RWPE1 (cell line): Measurements from ENCODE around the gene ZNF451.

Experiments
- CTCF ChIA-PET: fragments of 350-600 bp; sonication (Branson Sonifier 250); formaldehyde crosslinking; extraction: SDS; loops from one replicate; lab custom pipeline; 2021; lab: Yijun Ruan, JAX
- POLR2A ChIA-PET: fragments of 400-600 bp; formaldehyde crosslinking; extraction: SDS; loops from one replicate; lab custom pipeline; 2020; ENCODE audit warnings: antibody characterized with exemption; ENCODE audit not compliant: low non-redundant PET; lab: Yijun Ruan, JAX
- DNase-seq: peaks from one replicate; pipeline ENCODE4 v3.0.0; 2012; ENCODE audit warnings: low spot score
- H3K27ac ChIP-seq: fragments of 450-650 bp; 2 replicates; pipeline ENCODE4 v1.5.1; 2017
- TF ChIP-seq, protein P1 (sequence below): fragments of 450-650 bp; conservative IDR thresholded peaks from 2 replicates; pipeline ENCODE4 v1.5.1; 2017; ENCODE audit warnings: low read depth, mild to moderate bottlenecking

Gene ZNF451

DNA sequence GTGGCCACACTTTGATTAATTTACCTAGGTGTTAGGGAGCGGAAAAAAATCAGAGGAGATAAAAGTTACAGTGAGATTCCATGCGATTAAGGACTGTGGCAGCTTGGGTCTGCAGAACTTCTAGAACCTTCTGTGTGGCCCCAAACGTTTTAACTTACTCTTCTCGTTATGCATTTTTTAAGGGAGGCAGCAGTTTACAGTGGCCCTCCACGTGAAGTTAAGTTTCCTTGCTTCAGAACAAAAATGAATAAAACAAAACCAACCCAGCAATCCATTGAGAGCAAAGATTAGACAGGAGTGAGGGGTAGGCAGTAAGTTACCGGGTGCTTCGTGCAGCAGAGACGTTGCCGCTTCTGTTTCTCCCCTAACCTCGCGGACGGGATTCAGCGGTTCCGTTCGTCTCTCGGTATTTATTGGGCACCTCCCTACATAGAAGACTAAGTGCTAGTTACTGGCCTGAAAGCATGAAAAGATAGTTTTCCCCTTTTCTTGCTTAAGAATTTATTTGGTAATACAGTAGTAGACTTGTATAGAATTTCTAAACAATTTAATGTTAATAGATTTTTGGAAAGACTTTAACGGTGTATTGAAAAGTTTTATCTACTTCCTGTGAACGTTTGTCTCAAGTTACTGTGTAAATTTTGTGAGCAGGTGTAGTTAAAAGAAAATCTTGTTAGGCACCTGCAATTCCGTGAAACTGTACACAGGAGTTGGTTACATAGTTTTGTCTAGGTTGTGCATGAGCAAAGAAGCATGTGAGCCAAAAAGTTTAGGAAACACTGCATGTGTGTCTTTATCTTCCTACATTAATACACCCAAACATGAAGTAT is 83.3 kb downstream of the ZNF451 start:
- peak; percentile 40 for DNase-seq
- TF ChIP-seq, protein P1, sequence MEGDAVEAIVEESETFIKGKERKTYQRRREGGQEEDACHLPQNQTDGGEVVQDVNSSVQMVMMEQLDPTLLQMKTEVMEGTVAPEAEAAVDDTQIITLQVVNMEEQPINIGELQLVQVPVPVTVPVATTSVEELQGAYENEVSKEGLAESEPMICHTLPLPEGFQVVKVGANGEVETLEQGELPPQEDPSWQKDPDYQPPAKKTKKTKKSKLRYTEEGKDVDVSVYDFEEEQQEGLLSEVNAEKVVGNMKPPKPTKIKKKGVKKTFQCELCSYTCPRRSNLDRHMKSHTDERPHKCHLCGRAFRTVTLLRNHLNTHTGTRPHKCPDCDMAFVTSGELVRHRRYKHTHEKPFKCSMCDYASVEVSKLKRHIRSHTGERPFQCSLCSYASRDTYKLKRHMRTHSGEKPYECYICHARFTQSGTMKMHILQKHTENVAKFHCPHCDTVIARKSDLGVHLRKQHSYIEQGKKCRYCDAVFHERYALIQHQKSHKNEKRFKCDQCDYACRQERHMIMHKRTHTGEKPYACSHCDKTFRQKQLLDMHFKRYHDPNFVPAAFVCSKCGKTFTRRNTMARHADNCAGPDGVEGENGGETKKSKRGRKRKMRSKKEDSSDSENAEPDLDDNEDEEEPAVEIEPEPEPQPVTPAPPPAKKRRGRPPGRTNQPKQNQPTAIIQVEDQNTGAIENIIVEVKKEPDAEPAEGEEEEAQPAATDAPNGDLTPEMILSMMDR = no peak
- ChIA-PET POLR2A (no interaction called here), CTCF (interaction anchor here (0.7 to 0.8 kb wide), 2 partner anchors 48 to 269 kb away, joined by 3 to 5 read pairs; no protein-coding TSS in a partner anchor)
- peak overlapping the region; percentile 89 for H3K27ac ChIP-seq

DNA sequence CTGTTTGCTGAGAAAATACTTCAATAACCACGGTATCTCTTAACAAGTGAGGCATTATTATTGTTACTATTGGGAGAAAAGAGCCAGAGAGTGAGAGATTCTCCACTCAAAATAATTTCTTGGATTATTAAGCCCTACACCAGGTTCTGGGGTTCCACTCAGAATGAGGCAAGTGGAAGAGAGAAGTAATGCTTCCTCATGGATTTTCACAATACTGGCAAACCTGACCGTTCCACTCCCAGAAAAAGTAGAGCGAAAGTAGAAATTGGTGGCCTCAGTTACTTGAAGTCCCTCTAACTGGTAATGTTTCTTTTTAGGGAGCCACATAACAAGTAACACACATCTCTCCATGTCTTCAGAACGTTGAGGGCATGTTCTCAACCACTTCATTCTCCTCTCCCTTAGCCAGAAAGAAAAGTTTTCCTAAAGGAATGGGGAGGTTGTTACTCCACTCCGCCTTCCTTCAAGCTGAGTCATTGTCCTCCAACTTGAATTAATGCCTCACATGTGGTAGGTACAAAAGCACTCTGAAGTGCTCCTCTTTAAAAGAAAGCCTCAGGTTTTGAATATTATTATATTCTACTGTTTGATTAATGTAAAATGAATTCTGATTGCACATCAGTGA is 84.0 kb downstream of the ZNF451 start:
- no peak overlapping the region for H3K27ac ChIP-seq
- ChIA-PET CTCF (interaction anchor here (0.6 kb wide), 1 partner anchor 271 kb away, joined by 4 read pairs; no protein-coding TSS in a partner anchor), POLR2A (no interaction called here)
- peak; percentile 59 for DNase-seq
- TF ChIP-seq, protein P1 = no peak

DNA sequence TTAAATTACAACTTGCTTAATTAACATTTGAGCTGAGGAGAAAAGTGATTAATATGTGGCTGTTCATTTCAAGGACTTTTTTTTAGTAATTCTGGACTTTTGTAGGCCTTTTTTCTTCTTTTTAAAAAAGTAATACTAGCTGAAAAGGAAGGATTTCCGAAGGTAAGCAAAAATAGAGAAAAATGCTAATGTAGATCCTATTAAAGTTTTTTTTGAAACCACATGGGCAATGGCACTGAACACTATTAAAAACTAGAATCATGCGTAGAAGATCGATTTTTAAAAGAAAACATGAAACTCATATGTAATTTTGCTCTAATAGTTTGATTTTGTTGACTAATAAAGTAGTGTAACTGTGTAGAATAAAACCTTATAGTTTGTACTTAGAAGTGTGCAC is 84.5 kb downstream of the ZNF451 start:
- H3K27ac ChIP-seq = no peak overlapping the region
- no peak for DNase-seq
- CTCF ChIA-PET = interaction anchor here (0.6 kb wide), 1 partner anchor 272 kb away, joined by 4 read pairs; no protein-coding TSS in a partner anchor
- POLR2A ChIA-PET = no interaction called here
- TF ChIP-seq, protein P1 = no peak

DNA sequence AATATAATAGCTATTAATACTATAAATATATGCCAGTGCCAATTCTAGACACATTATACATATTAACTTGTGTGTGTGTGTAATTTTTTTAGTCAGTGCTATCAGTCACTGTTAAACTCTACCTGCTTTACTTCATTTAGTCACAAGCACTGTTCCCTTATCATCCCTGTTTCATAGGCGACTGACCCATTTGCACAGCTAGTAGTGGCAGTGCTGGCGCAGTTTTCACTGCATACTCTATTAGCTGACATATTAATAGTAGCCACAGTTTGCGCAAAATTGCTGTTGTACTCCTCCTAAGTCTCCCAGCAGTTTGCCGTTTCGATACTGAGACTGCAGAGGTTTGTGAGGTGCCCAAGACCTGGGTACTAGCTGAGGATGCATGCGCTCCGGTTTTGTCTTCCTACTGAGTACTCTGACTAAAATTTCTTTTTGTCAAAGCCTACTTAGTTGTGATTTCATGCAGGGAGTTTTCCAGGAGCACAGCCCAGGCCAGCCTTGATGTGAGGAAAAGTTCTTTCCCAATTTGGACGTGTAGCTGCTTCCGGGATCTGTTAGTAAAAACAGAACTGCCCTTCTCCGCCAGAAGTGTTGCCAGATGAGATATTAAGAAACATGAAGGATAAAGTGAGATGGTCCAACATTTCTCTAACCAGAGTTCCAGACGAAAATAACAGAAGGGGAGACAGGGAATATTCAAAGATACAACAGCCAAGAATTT is 87.7 kb downstream of the ZNF451 start:
- DNase-seq = no peak
- CTCF ChIA-PET = no interaction called here
- H3K27ac ChIP-seq = no peak overlapping the region
- TF ChIP-seq, protein P1 = no peak
- POLR2A ChIA-PET = no interaction called here

DNA sequence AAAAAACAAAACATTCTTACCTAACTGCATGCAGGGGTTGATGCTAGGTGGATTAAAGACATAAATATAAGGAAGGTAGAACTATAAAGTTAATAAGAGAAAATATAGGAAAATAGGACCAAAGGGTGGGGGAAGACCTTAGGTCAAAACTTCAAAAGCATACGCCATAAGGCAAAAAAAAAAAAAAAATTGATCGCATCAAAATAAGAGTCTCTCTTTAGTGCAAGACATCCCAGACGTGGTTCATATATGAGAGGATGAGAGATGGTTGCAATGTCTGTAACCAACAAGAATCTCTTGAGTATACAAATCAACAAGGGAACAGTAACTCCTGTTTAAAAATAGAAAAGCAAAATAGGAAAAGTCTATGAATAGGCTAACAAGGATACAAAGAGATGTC is 90.6 kb downstream of the ZNF451 start:
- TF ChIP-seq, protein P1 = no peak
- H3K27ac ChIP-seq = no peak overlapping the region
- ChIA-PET CTCF (no interaction called here), POLR2A (no interaction called here)
- no peak for DNase-seq

DNA sequence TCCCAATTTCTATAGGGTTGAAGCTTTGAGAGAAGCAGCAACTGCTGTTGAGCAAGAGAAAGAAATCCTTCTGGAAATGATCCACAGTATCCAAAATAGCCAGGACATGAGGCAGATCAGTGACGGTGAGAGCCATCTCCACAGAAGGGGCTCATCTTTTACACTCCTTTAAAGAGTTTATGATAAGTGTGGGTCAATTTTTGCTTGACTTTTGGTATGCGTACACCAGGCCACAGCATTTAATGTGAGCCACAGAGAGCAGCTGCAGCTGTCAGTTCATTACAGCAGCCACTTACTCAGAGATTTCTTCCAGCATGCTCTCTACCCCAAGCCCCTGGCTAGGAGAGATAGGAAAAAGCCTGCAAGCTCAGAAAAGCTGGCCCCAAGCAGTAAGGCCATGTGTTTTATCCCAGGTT is 92.0 kb downstream of the ZNF451 start:
- CTCF ChIA-PET = no interaction called here
- POLR2A ChIA-PET = no interaction called here
- no peak for DNase-seq
- TF ChIP-seq, protein P1 = no peak
- no peak overlapping the region for H3K27ac ChIP-seq
